Activated CD8-positive, alpha-beta memory T cell treated with anti-CD3 and anti-CD28 coated beads, Interleukin-2, amount 50 U/mL, for 1 hour (primary cell): ENCODE results near the gene ZNF790.

Experiments
- DNase-seq: peaks from one replicate; pipeline ENCODE4 v3.0.0-alpha.2; 2020; ENCODE audit errors: extremely low read depth

ZNF790 gene

DNA sequence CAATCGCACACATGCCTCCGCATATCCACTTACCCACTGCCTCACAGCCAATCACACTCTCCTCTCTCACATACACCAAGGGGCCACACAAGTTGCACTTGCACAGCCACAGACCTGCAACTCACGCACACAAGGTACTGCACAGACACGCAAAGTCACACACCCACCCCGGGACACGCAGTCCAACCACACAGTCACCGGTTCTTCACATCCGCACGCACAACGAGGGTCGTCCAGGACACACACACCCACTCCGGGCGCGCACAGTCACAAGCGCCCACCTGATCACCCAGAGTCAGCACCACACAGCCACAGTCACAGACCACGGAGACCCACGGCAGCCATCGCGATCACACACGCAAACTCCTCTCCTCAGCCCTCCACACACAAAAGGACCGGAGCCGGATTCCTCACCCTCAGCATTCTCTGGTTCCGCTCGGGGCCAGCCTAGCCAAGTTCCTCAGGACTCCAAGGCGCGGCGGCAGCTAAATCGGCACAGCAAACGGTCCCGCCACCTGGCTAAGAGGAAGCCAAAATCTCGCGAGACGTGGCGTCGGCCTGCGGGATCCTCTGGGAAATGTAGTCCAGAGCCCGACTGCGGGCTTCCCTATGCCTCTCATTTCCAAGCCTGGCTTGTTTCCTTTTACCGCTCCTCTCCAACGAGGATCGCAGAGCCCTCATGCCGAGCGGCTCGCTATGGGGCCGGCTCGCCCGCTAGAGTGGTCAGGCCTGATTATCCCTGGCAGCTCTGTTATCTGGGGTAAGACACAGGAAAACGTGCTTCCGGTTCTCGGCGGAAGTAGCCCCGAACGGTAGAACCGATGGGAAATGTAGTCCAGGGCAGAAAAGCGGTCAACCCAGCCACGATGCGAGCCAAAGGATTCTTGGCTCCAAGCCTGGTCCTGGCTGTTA, 65.6 kb downstream of the ZNF790 start, which contains the start of gene ZNF850:
TSS of gene ZNF850 (minus strand) at position 497 of the 912 bp plus-strand sequence. CDS start 10,201 bp downstream, outside the sequence.
- peak; percentile 93 for DNase-seq

DNA sequence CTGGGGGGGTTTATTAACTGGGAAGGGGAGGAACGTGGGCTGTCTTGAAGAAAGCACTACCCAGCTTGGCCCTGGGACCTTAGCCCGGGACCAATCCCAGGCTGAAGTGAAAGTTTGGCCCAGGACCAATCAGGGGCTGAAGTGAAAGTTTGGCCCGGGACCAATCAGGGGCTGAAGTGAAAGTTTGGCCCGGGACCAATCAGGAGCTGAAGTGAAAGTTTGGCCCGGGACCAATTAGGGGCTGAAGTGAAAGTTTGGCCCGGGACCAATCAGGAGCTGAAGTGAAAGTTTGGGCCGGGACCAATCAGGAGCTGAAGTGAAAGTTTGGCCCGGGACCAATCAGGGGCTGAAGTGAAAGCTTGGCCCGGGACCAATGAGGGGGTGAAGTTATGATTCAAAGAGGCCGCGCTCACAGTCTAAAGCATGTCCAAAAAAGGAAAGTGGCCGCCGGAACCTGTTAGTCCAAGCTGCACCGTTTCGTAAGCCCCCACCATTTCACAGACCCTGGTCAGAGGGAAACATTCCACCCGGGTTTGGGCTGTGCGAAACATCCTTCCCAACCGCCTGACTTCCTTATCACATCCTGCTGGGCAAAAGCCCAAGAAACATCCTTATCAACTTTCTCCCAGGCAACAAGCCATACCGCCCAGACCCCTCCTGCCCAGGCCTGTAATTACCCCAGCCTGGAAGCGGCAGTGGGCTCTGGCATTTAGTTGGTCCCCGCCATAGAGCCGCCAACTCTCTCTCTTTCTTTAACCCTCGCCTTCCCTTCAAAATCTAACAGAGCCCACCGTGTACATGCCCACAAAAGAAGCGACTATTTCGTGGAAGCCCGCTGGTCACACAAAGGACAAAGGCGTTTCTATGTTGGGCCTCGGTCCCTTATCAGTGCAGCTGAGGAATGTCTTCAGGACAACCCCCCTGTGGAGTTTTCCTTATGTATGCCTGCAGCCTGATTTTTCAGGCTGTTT, 66.6 kb downstream of the ZNF790 start:
- no peak for DNase-seq
